ENCODE data around the gene BRF1. TPM values are rescaled to one million over a fixed set of nuclear protein-coding genes. Genes with fewer than 3 reads are reported as not detected.

The BRF1 gene
- total RNA-seq, 1 experiment from 2014 or later = 17.1 TPM

DNA sequence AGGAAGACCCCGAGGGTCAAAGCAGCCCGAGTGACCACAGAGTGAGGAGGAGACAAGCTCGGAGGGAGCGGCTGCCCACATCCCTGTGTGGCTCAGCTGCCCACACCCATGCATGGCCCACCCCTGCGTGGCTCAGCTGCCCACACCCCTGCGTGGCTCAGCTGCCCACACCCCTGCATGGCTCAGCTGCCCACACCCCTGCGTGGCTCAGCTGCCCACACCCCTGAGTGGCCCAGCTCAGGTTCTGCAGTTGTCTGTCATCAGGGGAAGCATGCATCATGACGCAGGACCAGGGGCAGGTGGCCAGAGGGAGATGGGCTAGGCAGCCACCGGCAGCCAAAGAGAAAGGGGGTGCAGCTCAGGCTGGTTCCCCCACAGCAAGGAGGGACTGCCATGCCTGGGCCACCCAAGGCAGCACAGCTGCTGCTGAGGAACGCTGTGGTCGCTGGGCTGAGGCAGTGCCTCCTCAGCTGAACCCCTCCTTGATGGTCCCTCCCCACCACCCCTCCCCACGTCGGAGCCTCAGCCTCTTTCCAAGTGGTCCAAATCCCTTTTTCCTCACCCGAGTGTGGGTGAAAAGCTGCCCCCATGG, 86.4 kb downstream of the BRF1 start:
- no peak for DNase-seq (ENCODE audit: extremely low read depth, low read depth)

DNA sequence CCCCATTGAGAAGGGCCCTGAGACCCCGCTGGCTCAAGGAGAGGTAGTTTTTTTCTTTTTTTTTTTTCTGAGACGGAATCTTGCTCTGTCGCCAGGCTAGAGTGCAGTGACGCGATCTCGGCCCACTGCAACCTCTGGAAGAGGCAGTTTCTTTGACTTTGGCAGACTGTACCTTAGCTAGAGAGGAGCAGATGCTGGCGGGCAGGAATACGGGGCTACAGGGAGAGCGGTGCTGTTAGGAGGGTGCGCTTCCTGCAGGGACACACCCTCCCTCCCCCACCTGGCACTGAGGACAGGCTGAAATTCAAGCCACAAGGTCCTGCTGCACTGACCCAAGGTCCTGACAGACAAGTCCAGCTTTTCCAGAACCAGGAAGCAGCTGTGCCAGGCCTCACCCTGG, 87.4 kb downstream of the BRF1 start:
- DNase-seq (ENCODE audit: extremely low read depth, low read depth) = no peak

DNA sequence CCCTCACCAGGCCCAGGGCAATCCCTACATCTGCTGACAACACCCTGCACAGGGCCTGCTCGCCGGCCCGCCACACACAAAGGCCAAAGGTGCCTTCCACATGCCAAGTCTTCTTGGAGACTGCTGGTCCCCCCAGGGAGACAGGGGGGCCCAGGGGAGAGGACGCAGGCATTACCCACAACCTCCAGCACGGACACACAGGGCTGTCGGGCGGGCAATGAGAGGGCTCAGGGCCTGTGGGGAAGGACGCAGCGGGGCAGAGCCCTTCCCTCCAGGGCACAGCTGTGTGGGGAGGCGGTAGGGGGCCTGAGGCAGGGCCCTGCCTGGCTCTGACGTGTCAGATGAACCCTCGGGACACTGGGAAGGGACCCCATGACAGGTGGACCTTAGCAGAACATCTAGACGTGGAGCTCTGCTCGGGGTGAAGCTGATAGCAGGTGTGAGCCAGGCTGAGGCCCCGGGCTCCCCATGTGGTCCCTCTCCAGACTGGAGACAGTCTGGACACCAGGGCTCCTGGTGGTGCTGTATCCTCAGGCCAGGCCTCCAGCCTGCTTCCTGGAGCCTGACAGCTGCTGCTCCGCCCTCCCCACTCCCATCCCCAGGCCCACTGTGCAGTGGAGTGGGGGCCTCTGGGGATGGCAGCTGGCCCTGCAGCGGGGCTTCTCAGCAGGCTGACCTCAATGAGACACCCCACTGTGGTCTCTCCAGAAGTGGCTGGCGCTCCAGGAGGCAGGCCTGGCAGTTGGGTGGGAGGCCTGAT, 88.1 kb downstream of the BRF1 start:
- DNase-seq (ENCODE audit: extremely low read depth, low read depth) = no peak

DNA sequence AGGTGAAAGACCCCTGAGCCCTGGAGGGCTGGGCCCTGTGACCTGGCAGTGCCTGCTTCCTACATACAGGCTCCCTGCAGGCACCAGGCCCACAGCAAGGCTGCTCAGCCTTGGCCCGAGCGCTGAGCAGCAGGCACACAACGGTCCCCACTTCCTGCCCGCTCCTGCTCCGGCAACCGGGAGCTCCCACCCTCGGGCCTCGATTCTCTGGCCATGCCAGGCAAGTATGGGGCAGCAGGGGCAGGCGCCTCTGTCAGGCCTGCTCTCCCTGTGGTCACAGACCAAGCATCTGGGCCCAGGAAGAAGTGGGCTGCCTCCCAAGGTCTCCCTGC, 89.1 kb downstream of the BRF1 start:
- DNase-seq (ENCODE audit: extremely low read depth, low read depth) = no peak

DNA sequence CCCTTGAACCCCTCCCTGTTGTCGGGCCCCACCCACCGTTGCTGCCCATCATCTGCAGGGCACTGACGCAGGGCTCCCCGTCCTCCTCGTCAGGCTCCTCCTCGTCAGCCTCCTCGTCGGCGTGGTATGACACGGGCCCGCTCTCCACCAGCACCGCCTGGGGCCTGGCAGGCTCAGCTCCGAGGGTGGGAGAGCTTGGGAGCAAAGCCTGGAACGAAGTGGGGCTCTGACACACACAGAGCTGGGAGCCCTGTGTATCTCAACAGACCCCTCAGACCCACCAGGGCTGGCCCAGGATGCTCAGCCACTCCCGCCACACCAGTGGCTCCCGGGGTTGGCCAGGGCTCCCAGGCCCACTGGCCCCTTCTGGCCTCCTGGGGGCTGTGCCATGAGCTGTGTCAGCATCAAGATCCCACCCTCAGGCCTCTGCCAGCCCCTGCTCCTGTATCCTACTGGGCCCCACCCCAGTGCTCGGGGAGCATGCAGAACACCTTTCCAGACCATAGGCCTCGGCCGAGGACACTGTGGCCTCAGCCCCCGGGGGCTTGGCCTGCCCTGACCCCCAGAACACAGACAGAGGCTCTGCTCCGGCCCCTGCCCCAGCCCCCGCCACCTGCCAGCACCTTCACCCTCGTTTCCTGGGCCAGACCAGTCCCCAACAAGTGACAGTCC, 89.6 kb downstream of the BRF1 start:
- no peak for DNase-seq (ENCODE audit: extremely low read depth, low read depth)

DNA sequence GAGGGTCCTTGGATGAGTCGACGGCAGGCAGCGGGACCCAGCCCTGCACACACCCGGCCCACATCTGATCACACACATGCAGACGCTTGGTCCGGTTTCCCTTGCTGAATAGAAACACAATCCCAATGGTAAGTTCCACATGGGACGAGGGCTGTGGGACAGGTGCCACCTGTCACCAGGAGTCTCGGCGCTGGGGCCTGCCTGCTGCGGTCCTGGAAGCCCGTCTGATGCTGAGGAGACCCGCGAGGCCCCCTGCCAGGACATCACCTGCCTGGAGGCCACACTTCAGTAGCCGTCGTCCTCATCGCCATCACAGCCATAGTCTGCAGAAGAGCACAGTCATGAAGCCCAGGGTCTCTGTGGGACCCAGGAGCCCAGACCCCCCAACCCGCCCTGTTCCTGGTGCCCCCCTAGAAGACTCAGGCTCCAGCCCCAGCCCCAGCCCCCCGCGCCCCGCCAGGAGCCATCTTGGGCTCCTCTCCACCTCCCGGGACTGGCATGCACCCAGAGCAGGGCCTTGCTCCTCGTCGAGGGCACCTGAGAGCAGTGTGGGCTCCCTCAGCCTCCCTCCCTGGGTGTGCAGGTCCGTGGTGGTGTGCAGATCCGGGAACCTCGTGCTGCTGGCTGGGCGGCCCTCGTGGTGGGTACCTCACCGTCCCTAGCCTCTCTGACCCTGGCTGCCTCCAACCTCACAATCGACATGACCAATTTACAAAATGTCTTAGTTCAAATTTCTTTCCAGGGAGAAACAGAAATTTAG, 90.4 kb downstream of the BRF1 start:
- DNase-seq (ENCODE audit: extremely low read depth, low read depth) = no peak

DNA sequence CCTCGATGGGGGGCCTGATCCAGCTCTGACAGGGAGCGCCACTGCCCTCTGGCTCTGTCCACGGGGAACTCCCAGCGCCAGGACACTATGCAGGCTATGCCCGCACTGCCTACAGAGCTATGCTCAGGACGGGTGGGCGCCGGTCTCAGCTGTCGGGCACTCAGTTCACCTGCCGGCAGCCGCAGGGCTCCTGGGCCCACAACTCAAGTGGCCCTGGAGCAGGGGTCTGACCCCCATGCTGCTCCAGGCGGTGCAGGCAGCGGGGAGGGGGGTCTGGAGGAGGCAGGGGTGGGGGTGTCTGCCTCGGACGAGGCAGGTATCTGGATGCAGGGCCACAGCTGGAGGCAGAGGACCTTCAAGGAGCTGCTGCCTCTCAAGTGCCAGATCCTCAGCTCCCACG, 91.2 kb downstream of the BRF1 start:
- no peak for DNase-seq (ENCODE audit: extremely low read depth, low read depth)

DNA sequence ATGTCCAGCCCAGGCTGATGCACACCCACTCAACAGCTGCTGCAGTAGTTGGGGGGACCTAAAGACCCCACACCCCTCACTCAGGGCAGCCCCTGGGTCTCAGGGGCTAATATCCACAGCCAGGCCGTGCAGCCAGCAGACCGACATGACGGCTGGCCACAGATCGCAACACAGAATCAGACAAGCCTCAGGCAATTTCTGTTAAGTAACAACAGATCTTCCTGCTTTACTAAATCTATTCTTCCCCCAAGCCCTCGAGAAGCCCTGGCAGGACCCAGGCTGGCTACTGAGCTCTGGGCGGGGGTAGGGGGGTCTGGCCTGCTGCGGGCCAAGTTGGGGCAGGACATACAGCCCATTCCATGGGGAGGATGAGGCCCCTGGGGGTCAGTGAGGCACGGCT, 91.7 kb downstream of the BRF1 start:
- DNase-seq (ENCODE audit: extremely low read depth, low read depth) = no peak

DNA sequence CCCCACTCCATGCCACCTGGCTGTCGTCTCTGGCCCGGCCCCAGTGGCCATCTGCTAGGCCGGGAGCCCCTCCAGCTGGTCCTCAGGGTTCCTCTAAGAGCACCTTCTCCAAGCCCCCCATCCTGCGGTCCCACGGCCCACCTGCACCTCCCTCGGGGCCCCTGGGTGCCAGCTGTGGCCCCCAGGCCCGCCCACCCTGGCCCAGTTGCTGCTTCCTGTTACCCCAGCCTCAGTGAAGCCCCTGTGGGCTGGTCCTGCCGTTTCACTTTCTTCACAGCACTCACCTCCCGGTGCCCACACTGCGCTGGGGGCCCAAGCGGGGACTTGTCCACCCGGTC, 92.1 kb downstream of the BRF1 start:
- DNase-seq (ENCODE audit: extremely low read depth, low read depth) = no peak

DNA sequence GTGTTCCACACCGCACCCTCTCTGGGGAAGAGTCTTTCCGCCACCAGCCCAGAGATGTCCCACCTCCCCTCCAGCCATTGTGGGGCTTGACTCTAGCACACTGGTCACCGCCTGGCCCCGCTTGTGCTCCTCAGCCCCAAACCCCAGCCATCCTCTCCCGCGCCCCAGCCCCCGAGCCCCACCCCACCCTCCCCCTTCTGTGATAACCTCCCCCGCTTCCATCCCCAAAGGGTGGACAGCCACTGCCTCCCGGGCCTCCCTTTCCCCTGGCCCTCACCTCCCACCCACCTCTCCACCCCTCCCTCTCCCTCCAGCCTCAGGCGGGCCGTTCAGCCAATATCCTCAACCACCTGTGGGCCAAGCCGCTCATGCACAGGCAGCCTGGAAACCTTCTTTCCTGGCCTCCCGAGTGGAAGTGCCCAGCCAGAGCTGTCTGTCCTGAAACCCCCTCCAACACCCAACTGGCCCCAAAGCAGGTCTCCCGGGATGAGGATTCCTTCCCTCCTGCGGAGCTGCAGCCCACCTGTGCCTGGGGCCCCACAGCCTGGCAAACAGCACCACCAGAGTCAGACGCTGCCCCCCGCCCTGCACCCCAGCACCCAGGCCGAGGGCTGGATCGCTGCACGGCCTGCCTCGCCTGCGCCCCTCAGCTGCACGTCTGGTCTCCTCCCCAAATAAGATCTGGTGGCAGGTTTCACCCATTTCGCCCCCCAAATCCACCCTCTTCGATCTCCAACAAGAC, 92.6 kb downstream of the BRF1 start:
- DNase-seq (ENCODE audit: extremely low read depth, low read depth) = no peak

DNA sequence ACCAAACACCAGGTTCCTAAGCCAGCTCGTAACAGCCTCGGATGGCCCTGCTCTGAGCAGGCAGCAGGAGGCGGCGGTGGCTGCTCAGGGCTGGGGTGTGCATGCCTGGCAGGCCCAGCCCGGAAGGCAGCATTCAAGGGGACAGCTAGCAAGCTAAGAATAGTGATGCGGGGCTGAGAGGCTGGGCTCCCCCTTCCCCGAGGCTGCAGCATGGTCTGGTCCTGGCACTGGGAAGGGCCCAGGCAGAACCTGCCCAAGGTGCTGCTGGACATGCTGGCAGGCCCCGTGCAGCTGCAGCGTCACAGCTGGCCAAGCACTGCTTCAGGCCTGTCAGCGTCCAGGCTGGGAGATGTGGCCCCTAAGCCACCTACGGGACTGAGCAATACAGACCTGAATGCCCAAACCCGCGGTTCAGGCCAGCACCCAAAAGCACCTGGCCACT, 93.3 kb downstream of the BRF1 start:
- no peak for DNase-seq (ENCODE audit: extremely low read depth, low read depth)

DNA sequence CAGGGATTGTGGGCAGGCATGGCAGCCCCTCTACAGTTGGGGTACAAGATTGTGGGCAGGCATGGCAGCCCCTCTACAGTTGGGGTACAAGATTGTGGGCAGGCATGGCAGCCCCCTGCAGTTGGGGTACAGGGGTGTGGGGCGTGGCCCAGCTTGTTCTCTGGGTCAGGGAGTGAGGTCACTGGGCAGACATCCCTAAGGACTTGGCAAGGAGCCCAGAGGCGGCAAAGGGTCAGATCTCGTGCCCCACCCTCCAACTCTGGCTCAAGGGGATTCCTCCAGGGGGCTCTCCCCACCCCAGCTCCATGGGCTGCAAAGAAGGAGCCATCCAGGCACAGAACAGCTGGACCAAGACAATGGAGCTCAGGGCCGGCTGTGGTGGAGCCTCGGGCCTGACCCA, 93.9 kb downstream of the BRF1 start:
- DNase-seq (ENCODE audit: extremely low read depth, low read depth) = no peak

DNA sequence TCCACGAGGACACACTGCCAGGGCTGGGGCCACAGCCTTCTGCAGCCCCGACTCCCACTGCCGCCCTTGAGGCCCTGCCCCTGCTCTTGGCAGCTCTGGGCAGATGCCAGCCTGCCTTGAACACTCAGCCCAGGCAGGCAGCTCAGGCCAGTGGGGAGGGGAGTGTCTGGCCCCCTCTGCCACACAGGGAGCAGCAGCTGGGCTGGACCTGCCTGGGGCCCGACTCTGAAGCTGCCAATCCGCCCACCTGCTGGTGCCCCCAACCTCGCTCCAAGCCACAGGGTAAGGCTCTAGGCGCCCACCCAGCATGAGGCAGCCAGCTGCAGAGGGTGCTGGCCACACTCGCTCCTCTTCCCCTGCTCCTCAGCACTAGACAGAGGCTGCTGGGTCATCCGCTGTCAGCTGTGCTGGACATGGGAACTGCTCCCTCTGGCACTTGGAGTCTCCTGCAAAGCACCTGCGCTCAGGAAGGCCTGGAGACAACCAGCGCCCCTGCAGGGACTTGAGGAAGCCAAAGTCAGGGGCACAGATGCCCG, 95.1 kb downstream of the BRF1 start:
- DNase-seq (ENCODE audit: extremely low read depth, low read depth) = no peak

DNA sequence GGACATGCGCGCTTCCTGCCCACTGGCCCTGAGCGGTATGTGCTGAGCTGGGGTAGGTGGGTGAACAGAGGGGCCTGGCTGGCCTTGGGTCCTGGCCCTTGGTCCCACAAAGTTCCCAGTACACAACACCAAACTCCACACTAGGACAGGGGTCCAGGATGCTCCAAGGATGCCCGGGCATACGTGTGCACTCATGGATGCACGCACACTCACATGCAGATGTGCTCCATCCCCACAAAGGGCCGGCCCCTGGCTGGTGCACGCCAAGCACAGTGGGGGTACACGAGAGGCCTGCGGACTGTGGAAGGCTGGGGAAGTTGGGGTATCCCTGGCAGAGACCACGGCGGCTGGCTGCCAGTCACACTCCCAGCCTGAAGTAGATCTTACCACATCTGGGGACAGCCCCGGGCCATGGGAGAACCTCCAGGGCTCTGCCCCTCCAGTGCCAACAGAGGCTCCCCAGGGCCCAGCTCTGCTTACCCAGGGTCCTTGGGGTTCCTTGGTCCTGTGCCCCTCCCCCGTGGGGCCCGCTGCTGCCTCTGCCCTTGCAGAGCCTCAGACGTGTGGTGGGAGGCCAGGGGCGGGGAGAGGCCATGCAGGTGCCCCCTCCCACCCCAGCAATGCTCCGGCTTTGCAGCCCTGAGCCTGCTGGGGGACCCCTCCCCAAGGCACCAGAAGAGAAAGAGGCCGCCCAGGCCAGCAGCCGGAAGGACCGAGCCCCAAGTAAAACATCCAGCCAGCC, 95.7 kb downstream of the BRF1 start:
- no peak for DNase-seq (ENCODE audit: extremely low read depth, low read depth)

DNA sequence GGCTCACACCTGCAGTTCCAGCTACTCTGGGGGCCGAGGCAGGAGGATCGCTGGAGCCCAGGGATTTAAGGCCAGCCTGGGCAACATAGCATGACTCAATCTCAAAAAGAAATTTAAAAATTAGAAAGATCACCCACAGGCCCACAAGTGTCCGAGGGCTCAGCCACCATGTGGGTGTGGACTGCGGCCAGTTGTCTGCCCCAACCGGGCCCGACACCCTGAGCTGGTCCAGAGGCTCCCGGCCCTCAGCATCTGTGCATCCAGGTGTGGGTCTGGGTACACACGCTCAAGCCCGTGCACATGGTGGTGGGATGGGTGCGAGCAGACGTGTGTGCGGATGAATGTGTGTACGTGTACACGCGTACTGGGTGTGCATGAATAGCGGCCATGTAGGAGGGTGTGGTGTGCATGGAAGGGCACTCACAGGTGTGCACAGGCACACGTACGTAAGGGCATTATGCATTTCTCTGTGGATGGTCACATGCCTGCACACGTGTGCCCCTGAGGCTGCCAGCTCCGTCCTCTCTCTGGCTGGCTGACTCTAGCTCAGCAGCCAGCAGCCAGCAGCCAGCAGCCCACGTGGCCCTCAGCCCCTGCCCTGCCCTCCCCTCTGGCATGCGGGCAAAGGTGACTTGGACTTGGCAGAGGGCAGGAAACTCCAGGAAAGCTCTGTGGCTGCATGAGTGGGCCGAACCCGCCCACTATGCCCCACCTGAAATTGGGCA, 96.4 kb downstream of the BRF1 start:
- no peak for DNase-seq (ENCODE audit: extremely low read depth, low read depth)

DNA sequence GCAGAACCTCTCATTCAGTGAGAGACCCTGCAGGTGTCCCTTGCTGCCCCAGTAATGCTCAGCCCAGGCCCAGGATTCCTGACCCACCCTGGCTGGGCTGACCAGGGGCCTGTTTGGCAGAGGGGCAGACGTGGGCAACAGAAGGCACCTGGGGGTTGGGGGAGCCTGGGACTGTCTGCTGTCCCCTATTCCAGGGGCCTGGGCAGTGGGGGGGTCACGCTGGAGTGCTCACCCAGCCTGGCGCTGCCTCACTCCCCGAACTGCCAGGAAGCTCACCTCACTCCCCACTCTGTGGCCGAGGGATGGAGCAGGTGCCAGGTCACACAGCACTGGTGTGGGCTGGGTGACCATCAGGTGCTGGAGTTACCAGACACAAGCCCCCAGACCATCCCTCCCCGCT, 97.1 kb downstream of the BRF1 start:
- no peak for DNase-seq (ENCODE audit: extremely low read depth, low read depth)

DNA sequence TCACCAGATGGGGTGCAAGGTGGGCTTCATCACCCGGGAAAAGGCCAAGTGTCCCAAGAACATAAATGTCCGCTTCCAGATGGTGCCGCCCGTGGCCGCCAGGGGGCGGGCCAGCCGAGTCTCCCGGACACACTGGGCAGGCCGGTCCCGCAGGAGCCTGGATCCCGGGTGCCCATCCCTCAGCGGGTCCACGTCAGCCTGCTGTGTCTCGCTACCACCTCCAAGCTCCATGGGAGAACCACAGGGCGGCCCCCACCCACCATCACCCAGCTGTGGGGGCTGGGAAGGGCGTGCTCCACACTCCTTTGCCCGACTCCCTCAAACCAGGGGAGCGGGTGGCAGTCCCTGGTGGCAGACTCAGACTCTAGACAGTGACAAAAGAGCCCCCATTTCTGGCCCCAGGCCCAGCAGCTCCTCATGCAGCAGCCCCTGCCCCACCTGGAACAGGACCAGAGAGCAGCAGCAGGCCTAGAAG, 97.7 kb downstream of the BRF1 start:
- peak; percentile 54 for DNase-seq (ENCODE audit: extremely low read depth, low read depth)

DNA sequence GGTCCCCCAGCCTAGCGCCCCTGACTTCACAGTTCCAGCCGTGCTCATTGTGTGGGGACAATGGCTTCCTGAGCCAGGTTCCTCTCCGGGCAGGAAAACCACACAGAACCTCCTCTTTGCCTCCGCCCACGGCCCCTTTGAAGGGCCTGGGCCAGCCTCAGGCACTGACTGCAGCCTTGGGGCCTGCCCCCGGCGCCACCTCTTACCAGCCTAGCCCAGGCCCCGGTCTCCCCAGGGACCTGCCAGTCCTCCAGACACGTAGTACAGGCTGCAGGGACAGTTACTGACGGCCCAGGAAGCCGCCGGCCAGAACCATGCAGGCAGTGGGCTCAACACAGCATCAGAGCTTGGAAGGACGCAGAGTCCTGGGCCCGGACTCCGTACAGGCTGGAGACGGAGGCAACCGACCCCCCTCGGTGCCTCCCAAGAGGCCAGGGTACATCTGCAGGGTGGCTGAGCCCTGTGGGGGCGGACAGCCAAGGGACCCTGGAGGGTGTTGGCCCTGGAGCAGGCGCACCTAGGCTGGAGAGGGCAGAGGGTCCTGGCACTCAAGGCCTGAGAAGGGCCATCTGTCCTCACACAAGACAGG, 98.8 kb downstream of the BRF1 start:
- no peak for DNase-seq (ENCODE audit: extremely low read depth, low read depth)

Measured in NCI-H460 (cell line).